GM18951 (cell line): ENCODE results near the gene PIK3R4.

Source experiments
- POLR2A ChIP-seq: IDR thresholded peaks from 4 replicates; pipeline ENCODE4 v1.6.1; 2011; ENCODE audit warnings: mild to moderate bottlenecking; ENCODE audit not compliant: insufficient read length, insufficient read depth; ENCODE audit errors: extremely low read depth
- in situ Hi-C: fragments of 300-500 bp; cut with MboI; formaldehyde crosslinking; loops from one replicate; pipeline ENCODE4 v1.12.0; 2022; ENCODE audit warnings: low sequenced_read_pairs, mixed read lengths, inconsistent platforms; ENCODE audit not compliant: unreplicated experiment

PIK3R4 gene

GRCh38 chr3:130732501-130732900 lies 14.1 kb downstream of the PIK3R4 start:
- no peak for TF ChIP-seq POLR2A
- in situ Hi-C loops, result no loop called here

GRCh38 chr3:130731817-130732216 lies 14.8 kb downstream of the PIK3R4 start:
- in situ Hi-C loops, result no loop called here
- TF ChIP-seq POLR2A, result no peak

DNA sequence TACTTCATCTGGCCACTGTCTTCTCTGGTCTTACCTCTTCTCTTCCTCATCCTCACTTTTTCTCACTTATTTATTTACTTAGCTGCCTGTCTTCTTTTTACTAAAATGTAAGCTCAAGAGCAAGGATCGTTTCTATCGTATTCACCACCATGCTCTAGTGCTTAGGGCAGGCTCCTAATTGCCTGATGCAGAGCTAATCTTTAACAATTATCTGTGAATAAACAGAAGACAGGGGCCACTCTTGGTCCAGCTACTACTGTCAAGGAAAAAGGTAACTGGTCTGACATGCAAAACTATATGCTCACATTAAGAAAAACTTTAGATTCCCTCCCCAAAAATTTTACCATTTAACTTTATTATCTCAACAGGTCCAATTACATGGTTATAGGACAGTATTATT lies 17.5 kb downstream of the PIK3R4 start:
- TF ChIP-seq POLR2A, result no peak
- in situ Hi-C loops, result no loop called here

DNA sequence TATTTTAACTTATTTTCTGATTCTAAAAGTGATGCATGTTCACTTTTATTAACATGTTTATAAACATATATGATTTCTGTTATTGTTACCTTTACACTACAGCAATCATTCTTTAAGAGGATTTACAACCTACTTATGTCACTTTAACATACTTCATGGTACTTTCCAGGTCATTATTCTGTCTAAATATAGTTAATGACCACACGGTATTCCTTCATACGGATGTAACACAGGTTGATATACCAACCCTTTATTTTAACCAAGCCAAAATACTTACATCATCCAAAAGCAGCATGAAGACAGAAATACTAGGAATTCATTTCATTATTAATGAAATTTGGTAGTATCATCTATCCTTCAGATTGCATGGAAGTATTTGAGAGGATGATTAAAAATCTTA lies 18.6 kb downstream of the PIK3R4 start:
- no peak for TF ChIP-seq POLR2A
- in situ Hi-C loops, result no loop called here

- in situ Hi-C loops, result no loop called here
- TF ChIP-seq POLR2A, result no peak
These were observed 20.9 kb downstream of the PIK3R4 start for GRCh38 chr3:130725746-130726145.

DNA sequence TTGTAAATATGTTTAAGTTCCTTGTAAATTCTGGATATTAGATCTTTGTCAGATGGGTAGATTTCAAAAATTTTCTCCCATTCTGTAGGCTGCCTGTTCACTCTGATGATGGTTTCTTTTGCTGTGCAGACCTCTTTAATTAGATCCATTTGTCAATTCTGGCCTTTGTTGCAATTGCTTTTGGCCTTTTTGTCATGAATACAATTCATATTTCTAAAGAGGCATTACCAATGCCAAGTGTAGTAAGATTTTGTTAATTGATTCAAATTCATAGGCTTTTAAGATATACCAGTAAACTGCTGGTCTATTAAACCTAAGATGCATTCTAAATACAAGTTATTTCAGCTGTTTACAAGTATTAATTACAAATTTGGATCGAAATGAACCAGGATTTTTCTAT lies 31.0 kb downstream of the PIK3R4 start:
- no peak for TF ChIP-seq POLR2A
- in situ Hi-C loops, result no loop called here

DNA sequence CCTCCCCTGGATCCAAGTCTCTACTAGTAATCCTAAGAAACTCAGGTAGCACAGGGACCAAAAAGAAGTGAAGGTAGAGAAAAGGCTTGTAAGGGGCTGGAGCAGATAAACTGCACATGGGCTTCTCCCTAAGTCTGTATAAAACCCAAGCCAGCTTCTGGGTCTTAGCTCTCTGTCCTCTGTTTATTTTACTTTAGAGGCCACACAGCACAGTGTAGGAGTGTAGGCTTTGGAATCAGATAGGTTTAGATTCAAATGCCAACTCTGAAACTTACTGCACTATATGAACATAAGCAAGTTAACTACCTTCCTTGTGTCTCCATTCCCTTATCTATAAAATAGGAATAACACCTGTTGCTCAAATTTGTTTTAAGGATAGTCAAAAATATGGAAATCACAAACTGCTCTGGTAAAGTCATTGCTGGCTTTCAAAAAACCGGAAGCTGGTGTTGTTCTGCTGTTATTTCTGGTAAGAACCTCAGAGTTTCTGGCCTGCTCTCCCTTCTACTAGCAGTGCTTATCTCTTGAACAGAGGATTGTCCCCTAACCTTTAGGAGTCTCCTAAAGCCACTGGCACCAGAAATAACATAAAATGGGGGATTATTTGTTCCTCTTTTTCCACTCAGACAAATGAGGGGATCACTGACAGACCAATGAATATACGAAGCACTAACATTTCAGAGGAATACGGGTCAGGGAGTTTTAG lies 33.8 kb downstream of the PIK3R4 start:
- no peak for TF ChIP-seq POLR2A
- in situ Hi-C loops, result no loop called here

DNA sequence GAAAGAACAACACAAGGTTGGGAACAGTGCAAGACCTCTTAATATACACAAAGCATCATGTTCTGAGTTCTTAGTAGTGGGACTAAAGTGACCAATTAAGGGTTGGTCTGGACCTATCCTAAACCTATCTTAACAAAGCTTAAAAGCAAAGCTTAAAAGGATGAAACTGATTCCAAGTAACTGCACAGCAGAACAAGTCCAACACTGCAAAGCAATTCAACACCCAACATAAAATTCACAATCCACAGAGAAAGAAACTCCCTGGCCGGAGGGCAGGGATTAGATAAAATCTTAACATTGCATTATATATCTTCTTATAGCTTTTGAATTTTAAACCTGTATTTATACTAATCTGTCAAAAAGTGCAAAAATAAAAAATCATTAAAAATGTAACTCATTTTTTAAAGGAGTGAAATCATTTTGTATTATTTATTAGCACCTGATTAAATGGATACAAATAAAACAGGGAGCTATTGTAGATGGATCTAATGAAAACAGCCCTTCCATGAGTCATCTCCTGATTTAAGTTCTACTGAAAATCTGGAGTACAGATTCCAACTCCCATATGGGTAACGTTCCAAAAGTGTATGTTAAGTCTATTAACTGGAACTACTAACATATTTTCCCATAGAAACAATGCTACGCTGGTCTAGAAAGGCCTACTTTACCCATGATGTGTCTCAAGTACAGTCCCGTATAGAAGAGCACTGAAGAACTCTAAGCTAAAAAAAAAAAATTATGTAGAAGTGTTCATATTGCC lies 34.9 kb downstream of the PIK3R4 start:
- in situ Hi-C loops, result no loop called here
- no peak for TF ChIP-seq POLR2A

- in situ Hi-C loops, result no loop called here
- no peak for TF ChIP-seq POLR2A
These were observed 37.0 kb downstream of the PIK3R4 start for GRCh38 chr3:130709671-130710070.

DNA sequence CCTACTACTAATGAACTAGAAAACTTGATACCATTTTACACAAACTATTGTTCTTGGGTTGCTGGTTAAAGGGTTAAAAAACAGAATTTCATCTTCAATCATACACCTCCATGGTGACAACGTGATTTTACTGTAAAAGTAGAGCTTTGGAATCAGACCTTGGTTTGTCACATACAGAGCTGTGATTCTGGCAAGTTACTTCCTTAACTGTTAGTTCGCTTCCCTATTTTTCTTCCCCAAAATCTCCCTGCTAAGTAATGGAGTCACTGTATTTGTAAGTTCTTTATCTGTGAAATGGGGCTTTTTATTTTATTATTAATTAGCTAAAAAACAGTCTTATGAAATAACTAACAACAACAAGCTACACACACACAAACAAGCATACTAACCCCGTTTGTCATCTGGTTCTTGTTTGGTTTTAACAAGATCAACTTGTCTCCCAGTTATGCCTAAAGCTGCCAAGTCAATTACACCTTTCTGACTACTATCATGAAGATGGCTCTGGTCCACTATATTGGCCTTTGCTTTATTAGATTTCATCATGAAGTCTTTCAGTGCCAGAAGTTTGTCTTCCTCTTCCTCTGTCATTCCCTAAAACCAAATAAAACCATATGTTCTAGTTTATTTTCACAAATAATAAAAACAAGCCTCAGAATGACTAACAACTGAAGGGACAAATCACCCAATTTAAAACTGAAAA lies 38.6 kb downstream of the PIK3R4 start:
- no peak for TF ChIP-seq POLR2A
- in situ Hi-C loops, result no loop called here

DNA sequence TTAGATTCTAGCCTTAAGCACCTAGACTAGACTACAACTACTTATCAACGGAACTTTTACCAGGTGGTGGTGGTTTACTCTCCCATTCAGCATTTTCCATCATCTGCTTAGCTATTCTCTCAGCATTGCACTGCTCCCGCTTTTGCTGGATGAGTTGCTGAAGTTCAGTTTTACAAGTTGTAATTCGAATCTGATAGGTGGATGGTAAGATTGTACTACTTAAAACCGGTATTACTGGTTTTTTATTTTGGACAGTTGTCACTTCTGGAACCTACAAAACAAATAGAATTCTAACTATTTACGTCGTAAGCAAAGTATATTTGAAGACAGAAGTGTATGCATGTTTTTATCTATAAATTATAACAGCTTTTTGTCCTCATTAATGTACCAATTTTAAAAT lies 41.1 kb downstream of the PIK3R4 start:
- in situ Hi-C loops, result no loop called here
- TF ChIP-seq POLR2A, result no peak

DNA sequence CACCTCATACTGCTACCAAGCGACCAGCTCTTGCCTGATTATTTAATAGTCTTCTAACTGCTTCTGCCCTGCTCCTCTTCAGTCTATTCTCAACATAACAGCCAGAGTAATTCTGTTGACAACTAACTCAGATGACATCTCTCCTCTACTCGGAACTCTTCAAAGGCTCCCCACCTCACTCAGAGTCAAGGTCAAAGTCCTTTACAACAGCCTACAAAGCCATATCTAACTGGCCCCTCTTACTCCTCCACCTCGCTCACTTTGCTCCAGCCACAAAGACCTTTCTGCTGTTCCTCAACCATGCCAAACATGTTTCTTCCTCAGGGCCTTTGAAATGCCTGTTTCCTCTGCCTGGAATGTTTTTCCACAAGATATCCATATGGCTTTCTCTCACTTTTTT lies 43.6 kb downstream of the PIK3R4 start:
- TF ChIP-seq POLR2A, result no peak
- in situ Hi-C loops, result no loop called here

GRCh38 chr3:130700541-130700940 lies 46.1 kb downstream of the PIK3R4 start:
- in situ Hi-C loops, result no loop called here
- no peak for TF ChIP-seq POLR2A

GRCh38 chr3:130699765-130700164 lies 46.9 kb downstream of the PIK3R4 start:
- TF ChIP-seq POLR2A, result no peak
- in situ Hi-C loops, result no loop called here

DNA sequence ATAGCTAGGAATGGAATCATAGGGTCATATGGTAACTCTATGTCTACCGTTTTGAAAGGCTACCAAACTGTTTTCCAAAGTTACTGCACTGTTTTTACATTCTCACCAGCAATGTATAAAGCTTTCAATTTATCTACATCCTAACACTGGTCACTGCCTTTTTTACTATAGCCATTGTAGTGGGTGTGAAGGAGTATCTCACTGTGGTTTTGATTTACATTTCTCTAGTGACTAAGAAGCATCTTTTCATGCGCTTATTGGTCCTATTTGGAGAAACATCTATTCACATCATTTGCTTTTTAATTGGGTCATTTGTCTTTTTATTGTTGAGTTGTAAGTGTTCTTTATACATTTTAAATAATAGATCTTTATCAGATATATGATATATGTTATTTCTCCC lies 53.3 kb downstream of the PIK3R4 start:
- no peak for TF ChIP-seq POLR2A
- in situ Hi-C loops, result no loop called here
